Type B pancreatic cell (in vitro differentiated cells): ENCODE results near the gene RAD51B. TPM values are rescaled to one million over a fixed set of nuclear protein-coding genes. Genes with fewer than 3 reads are reported as not detected.
"Not testable (repeated sequence)": the region's sequence is repeated elsewhere in the genome, so short reads cannot be mapped to it uniquely, and the experiment has no call there.

Experiments used
- DNase-seq: peaks from one replicate; pipeline ENCODE4 v3.0.0; 2021; ENCODE audit warnings: mixed read lengths; ENCODE audit not compliant: unreplicated experiment; ENCODE audit errors: extremely low spot score
- H3K27ac Mint-ChIP-seq: 2 replicates; pipeline ENCODE4 v1.8.0; 2021; ENCODE audit warnings: mild to moderate bottlenecking, mixed read lengths
- H3K27me3 Mint-ChIP-seq: 2 replicates; pipeline ENCODE4 v1.8.0; 2021; ENCODE audit warnings: mixed read lengths
- H3K36me3 Mint-ChIP-seq: 2 replicates; pipeline ENCODE4 v1.8.0; 2021; ENCODE audit warnings: mixed read lengths
- H3K4me1 Mint-ChIP-seq: one replicate; pipeline ENCODE4 v1.8.0; 2021; ENCODE audit warnings: mixed read lengths; ENCODE audit not compliant: unreplicated experiment
- H3K4me3 Mint-ChIP-seq: 2 replicates; pipeline ENCODE4 v1.8.0; 2021; ENCODE audit warnings: mild to moderate bottlenecking, mixed read lengths
- H3K9me3 Mint-ChIP-seq: 2 replicates; pipeline ENCODE4 v1.8.0; 2021; ENCODE audit warnings: mixed read lengths
- CTCF ChIP-seq: fragments of 200-600 bp; sonication (generic); conservative IDR thresholded peaks from 2 replicates; pipeline ENCODE4 v1.5.0; 2021; ENCODE audit warnings: antibody characterized with exemption, mild to moderate bottlenecking
- total RNA-seq: library from RNA; stranded (reverse); gene quantifications from 2 replicates; pipeline ENCODE4 v1.2.1, GENCODE V29; 2021; ENCODE audit warnings: low replicate concordance

Gene RAD51B
- total RNA-seq, 1 donor from 2014 or later = 27.3 TPM

- no peaks in the 10 kb centered on the region for H3K27me3 Mint-ChIP-seq
- H3K9me3 Mint-ChIP-seq = peaks cover 5% of the 10 kb centered on the region
- no peak for DNase-seq
- peaks cover 23% of the 10 kb centered on the region for H3K36me3 Mint-ChIP-seq
- peak overlapping the region; percentile 92 for H3K27ac Mint-ChIP-seq
- peaks cover 19% of the 10 kb centered on the region for H3K4me1 Mint-ChIP-seq
- no peak for TF ChIP-seq CTCF
- peak overlapping the region; percentile 61 for H3K4me3 Mint-ChIP-seq
Observed at GRCh38 chr14:67963960-67964812, 144.6 kb downstream of the RAD51B start.

- Mint-ChIP-seq H3K4me3 (no peak overlapping the region), H3K27me3 (no peaks in the 10 kb centered on the region), H3K27ac (peak overlapping the region; percentile 92), H3K4me1 (peaks cover 19% of the 10 kb centered on the region), H3K36me3 (peaks cover 23% of the 10 kb centered on the region), H3K9me3 (peaks cover 5% of the 10 kb centered on the region)
- DNase-seq = no peak
- TF ChIP-seq CTCF = no peak
Observed at GRCh38 chr14:67965696-67966095, 146.1 kb downstream of the RAD51B start.

- Mint-ChIP-seq H3K27me3 (no peaks in the 10 kb centered on the region), H3K9me3 (peaks cover 5% of the 10 kb centered on the region), H3K36me3 (peaks cover 23% of the 10 kb centered on the region), H3K4me3 (no peak overlapping the region), H3K27ac (no peak overlapping the region), H3K4me1 (peaks cover 25% of the 10 kb centered on the region)
- DNase-seq = no peak
- TF ChIP-seq CTCF = no peak
Observed at GRCh38 chr14:67967206-67967605, 147.6 kb downstream of the RAD51B start.

- Mint-ChIP-seq H3K4me1 (peaks cover 31% of the 10 kb centered on the region), H3K36me3 (peaks cover 23% of the 10 kb centered on the region)
- not testable (repeated sequence) for H3K4me3 Mint-ChIP-seq, H3K27ac Mint-ChIP-seq, H3K27me3 Mint-ChIP-seq, DNase-seq, H3K9me3 Mint-ChIP-seq
Observed at GRCh38 chr14:67967970-67968369, 148.4 kb downstream of the RAD51B start.

- Mint-ChIP-seq H3K9me3 (peaks cover 5% of the 10 kb centered on the region), H3K27ac (peak overlapping the region; percentile 90), H3K27me3 (no peaks in the 10 kb centered on the region), H3K36me3 (peaks cover 24% of the 10 kb centered on the region), H3K4me3 (no peak overlapping the region), H3K4me1 (peaks cover 38% of the 10 kb centered on the region)
- TF ChIP-seq CTCF = no peak
- DNase-seq = no peak
Observed at GRCh38 chr14:67970923-67971322, 151.3 kb downstream of the RAD51B start.
